SK-N-SH (cell line): ENCODE data around the gene PIP5KL1. TPM values are rescaled to one million over a fixed set of nuclear protein-coding genes. Genes with fewer than 3 reads are reported as not detected.
A peak's percentile ranks its signal among the peaks of the same experiment; 100 is the strongest.

Experiments used
- CTCF ChIA-PET: fragments of 300-600, 350-600 bp; formaldehyde crosslinking; extraction: SDS; loops from one replicate; lab custom pipeline; 2021; lab: Yijun Ruan, JAX
- POLR2A ChIA-PET: fragments of 350-600 bp; sonication (Branson Sonifier 250); formaldehyde crosslinking; extraction: SDS; loops from one replicate; lab custom pipeline; 2020; ENCODE audit warnings: antibody characterized with exemption, inconsistent platforms; lab: Yijun Ruan, JAX
- DNase-seq: peaks from one replicate; pipeline ENCODE4 v3.0.0; 2012
- H2AFZ ChIP-seq: fragments of 200-600 bp; sonication (generic); 2 replicates; pipeline ENCODE4 v1.8.1; 2016; ENCODE audit warnings: antibody characterized with exemption, mild to moderate bottlenecking, low read depth
- H3F3A ChIP-seq: fragments of 200-600 bp; sonication (generic); replicated peaks from 2 replicates; pipeline ENCODE3; 2016; ENCODE audit warnings: antibody characterized with exemption, mild to moderate bottlenecking; ENCODE audit not compliant: insufficient read depth
- H3K27ac ChIP-seq, 2 experiments: fragments of 200-500 bp in 1 of 2; fragments of 200-600 bp in 1 of 2; sonication (Bioruptor generic) in 1 of 2; sonication (generic), shearing (Covaris generic) in 1 of 2; 2 replicates each; pipeline versions ENCODE4 v1.5.1 to v1.6.1; 2014 to 2016; ENCODE audit warnings: low read depth in 2 of 2, inconsistent platforms in 1 of 2, low read length in 1 of 2, mild to moderate bottlenecking in 1 of 2, mixed read lengths in 1 of 2
- H3K27me3 ChIP-seq: fragments of 200-600 bp; sonication (generic), shearing (Covaris generic); 2 replicates; pipeline ENCODE4 v1.6.1; 2016; ENCODE audit warnings: mixed run types; ENCODE audit not compliant: insufficient read depth
- H3K36me3 ChIP-seq, 2 experiments: fragments of 200-500 bp in 1 of 2; fragments of 200-600 bp in 1 of 2; sonication (Bioruptor generic) in 1 of 2; sonication (generic) in 1 of 2; replicated peaks in 1 of 2; 2 replicates each; pipeline versions ENCODE3 to v1.5.1; 2014 to 2016; ENCODE audit warnings: low read length in 1 of 2, mild to moderate bottlenecking in 1 of 2; ENCODE audit not compliant: insufficient read depth in 2 of 2, control insufficient read depth in 1 of 2
- H3K4me1 ChIP-seq, 2 experiments: fragments of 200-500 bp in 1 of 2; fragments of 200-600 bp in 1 of 2; sonication (Bioruptor generic) in 1 of 2; sonication (generic), shearing (Covaris generic) in 1 of 2; 2 replicates each; pipeline versions ENCODE4 v1.5.1 to v1.6.1; 2014 to 2016; ENCODE audit warnings: low read depth in 1 of 2, low read length in 1 of 2, mixed run types in 1 of 2; ENCODE audit not compliant: insufficient read depth in 2 of 2, control insufficient read depth in 1 of 2
- H3K4me2 ChIP-seq: fragments of 200-600 bp; sonication (generic), shearing (Covaris generic); 2 replicates; pipeline ENCODE4 v1.6.1; 2017; ENCODE audit warnings: mixed run types
- H3K4me3 ChIP-seq, 2 experiments: fragments of 200-500 bp in 1 of 2; fragments of 200-600 bp in 1 of 2; sonication (Bioruptor generic) in 1 of 2; sonication (generic), shearing (Covaris generic) in 1 of 2; 2 replicates each; pipeline versions ENCODE4 v1.5.1 to v1.8.1; 2014 to 2016; ENCODE audit warnings: low read depth in 2 of 2, inconsistent platforms in 1 of 2, low read length in 1 of 2, mild to moderate bottlenecking in 1 of 2, mixed read lengths in 1 of 2, moderate library complexity in 1 of 2
- H3K79me2 ChIP-seq: fragments of 200-600 bp; sonication (generic); 2 replicates; pipeline ENCODE4 v1.8.1; 2017; ENCODE audit warnings: mild to moderate bottlenecking; ENCODE audit not compliant: insufficient read depth
- H3K9ac ChIP-seq: fragments of 200-600 bp; sonication (generic); 2 replicates; pipeline ENCODE4 v1.6.1; 2017; ENCODE audit warnings: mixed run types
- H3K9me2 ChIP-seq: fragments of 200-600 bp; sonication (generic); 2 replicates; pipeline ENCODE4 v1.6.1; 2017; ENCODE audit warnings: mixed run types
- H3K9me3 ChIP-seq: fragments of 200-600 bp; sonication (generic); 2 replicates; pipeline ENCODE4 v1.6.1; 2017; ENCODE audit warnings: mixed run types, mild to moderate bottlenecking, moderate library complexity
- H4K20me1 ChIP-seq: fragments of 200-600 bp; sonication (generic); 2 replicates; pipeline ENCODE4 v1.6.1; 2017; ENCODE audit warnings: mild to moderate bottlenecking, mixed run types; ENCODE audit not compliant: insufficient read depth
- FOXJ3 ChIP-seq: sonication (generic); formaldehyde crosslinking; IDR thresholded peaks from 2 replicates; pipeline ENCODE4 v1.5.1; 2020; ENCODE audit warnings: mild to moderate bottlenecking, missing genetic modification reagents
- FOXM1 ChIP-seq: IDR thresholded peaks from 2 replicates; pipeline ENCODE4 v1.4.0; 2012; ENCODE audit warnings: low read depth, mild to moderate bottlenecking
- JUND ChIP-seq: IDR thresholded peaks from 2 replicates; pipeline ENCODE4 v1.4.0; 2012
- MEF2A ChIP-seq: IDR thresholded peaks from 2 replicates; pipeline ENCODE4 v1.4.0; 2012; ENCODE audit warnings: low read depth, borderline replicate concordance
- MXI1 ChIP-seq: IDR thresholded peaks from 2 replicates; pipeline ENCODE4 v1.6.1; 2012; ENCODE audit warnings: mild to moderate bottlenecking, low read depth, low read length, improper control_type of control experiment
- NFIC ChIP-seq: IDR thresholded peaks from 2 replicates; pipeline ENCODE4 v1.4.0; 2012; ENCODE audit warnings: borderline replicate concordance
- NRF1 ChIP-seq: IDR thresholded peaks from 2 replicates; pipeline ENCODE4 v1.6.1; 2012; ENCODE audit warnings: low read depth, mild to moderate bottlenecking, low read length
- RAD21 ChIP-seq: IDR thresholded peaks from 2 replicates; pipeline ENCODE4 v1.6.1; 2012; ENCODE audit warnings: mild to moderate bottlenecking, low read length
- REST ChIP-seq: IDR thresholded peaks from 2 replicates; pipeline ENCODE4 v1.6.1; 2012; ENCODE audit warnings: mild to moderate bottlenecking, low read depth, low read length, moderate library complexity
- YY1 ChIP-seq: IDR thresholded peaks from 2 replicates; pipeline ENCODE4 v1.4.0; 2012; ENCODE audit warnings: low read depth, mild to moderate bottlenecking
- ZBTB33 ChIP-seq: IDR thresholded peaks from 2 replicates; pipeline ENCODE4 v1.4.0; 2012; ENCODE audit warnings: low read depth, borderline replicate concordance
- WGBS: methylation state at CpG from one replicate; pipeline ENCODE4 v1.1.6; 2017; ENCODE audit warnings: low lambda C conversion rate; 5-methylcytosine and 5-hydroxymethylcytosine counted together
- polyA plus RNA-seq, 3 experiments: library from polyadenylated mRNA; depleted of rRNA; stranded (reverse); fragments of >200 nt; gene quantifications; 2 replicates each; pipeline ENCODE4 v1.2.3, GENCODE V29; 2012
- TF ChIP-seq, protein P1 (sequence below): fragments of 150-350 bp; IDR thresholded peaks from 2 replicates; pipeline ENCODE4 v1.6.1; 2016; ENCODE audit warnings: mild to moderate bottlenecking, low read depth, low read length
- TF ChIP-seq, protein P2 (sequence below): IDR thresholded peaks from 2 replicates; pipeline ENCODE4; 2012

PIP5KL1 gene
- polyA plus RNA-seq, 1 of the 3 experiments (the other 2 are of a cell fraction): 4.0 TPM

DNA sequence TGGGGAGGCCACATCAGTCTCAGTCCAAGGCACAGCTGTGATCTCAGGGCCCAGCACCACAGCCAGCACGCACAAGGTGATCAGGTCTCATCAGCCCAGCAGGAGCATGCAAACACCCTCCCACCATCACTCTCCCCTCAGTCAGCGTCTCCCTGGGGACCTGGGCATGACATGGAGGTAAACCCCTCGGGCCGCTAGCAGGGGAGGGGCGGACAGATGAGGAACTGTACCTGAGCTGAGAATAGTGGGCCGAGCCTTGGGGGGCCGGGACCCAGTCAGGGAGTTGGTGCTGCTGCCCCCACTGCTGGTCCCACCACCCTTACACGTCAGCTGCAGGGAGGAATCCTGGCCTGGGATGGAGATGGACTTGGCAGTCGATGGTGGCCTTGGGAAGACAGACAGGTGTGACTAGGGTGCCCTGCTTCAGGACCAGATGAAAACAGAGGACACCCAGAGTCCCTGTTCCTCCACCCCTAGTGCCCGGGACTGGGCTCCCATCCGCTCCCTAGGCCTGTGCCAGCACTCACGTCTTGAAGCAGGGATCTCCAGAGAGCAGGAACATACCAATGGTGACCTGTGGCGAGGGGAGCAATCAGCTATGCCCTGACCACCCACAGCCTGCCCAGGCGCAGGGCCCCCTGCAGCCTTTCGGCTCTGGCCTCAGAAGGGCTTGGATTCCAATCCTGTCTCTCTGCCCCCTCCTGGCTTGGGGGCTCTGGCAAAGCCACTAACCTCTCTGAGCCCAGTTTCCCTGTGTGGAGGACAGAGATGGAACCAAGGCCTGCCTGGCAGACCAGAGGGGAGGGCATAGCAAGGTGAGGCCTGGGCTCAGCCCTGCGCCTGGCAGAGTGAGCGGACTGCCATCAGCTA, 17.5 kb upstream of the PIP5KL1 start:
- Histone ChIP-seq H2AFZ (no peak overlapping the region), H3K4me1 (peaks cover 0 to 63% of the 10 kb centered on the region in 2 experiments; a peak in 1 of 4 replicates), H3K36me3 (peaks cover 4 to 26% of the 10 kb centered on the region in 2 experiments), H3K4me3 (no peak overlapping the region), H3F3A (peaks cover 3% of the 10 kb centered on the region), H3K27ac (peak overlapping the region in 1 of 2 experiments; percentile 40; a peak in 1 of 4 replicates), H3K9ac (no peak overlapping the region), H3K4me2 (no peak overlapping the region), H3K9me3 (no peaks in the 10 kb centered on the region), H3K9me2 (no peaks in the 10 kb centered on the region), H3K79me2 (peaks cover 8% of the 10 kb centered on the region; the same call in 1 of the 2 replicates), H4K20me1 (peaks cover 16% of the 10 kb centered on the region), H3K27me3 (no peaks in the 10 kb centered on the region)
- POLR2A ChIA-PET: interaction anchor here (1.3 kb wide), 1 partner anchor 31 kb away, joined by 3 read pairs; no protein-coding TSS in a partner anchor
- CTCF ChIA-PET: interaction anchor here (0.7 to 9.9 kb wide), 8 partner anchors 7 to 170 kb away, joined by 3 to 125 read pairs (median 4); partner anchors contain the start of gene NAIF1
- no peak for DNase-seq
- WGBS: 86% methylated on average over 12 of the region's 17 CpGs
- TF ChIP-seq REST (no peak), RAD21 (no peak), NFIC (no peak), NRF1 (no peak), JUND (no peak), FOXJ3 (no peak), MXI1 (no peak)
- TF ChIP-seq, protein P1, sequence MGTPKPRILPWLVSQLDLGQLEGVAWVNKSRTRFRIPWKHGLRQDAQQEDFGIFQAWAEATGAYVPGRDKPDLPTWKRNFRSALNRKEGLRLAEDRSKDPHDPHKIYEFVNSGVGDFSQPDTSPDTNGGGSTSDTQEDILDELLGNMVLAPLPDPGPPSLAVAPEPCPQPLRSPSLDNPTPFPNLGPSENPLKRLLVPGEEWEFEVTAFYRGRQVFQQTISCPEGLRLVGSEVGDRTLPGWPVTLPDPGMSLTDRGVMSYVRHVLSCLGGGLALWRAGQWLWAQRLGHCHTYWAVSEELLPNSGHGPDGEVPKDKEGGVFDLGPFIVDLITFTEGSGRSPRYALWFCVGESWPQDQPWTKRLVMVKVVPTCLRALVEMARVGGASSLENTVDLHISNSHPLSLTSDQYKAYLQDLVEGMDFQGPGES: no peak

- Histone ChIP-seq H3K9me3 (no peaks in the 10 kb centered on the region), H3K9ac (no peak overlapping the region), H2AFZ (no peak overlapping the region), H3F3A (peaks cover 3% of the 10 kb centered on the region), H3K27me3 (no peaks in the 10 kb centered on the region), H3K4me2 (no peak overlapping the region), H3K27ac (peak overlapping the region in 1 of 2 experiments; percentile 5; a peak in 1 of 4 replicates), H3K79me2 (no peaks in the 10 kb centered on the region; the same call in 1 of the 2 replicates), H3K4me1 (peaks cover 0 to 69% of the 10 kb centered on the region in 2 experiments; a peak in 1 of 4 replicates), H3K9me2 (no peaks in the 10 kb centered on the region), H4K20me1 (peaks cover 8% of the 10 kb centered on the region; the same call in 1 of the 2 replicates), H3K4me3 (no peak overlapping the region), H3K36me3 (peaks cover 4 to 40% of the 10 kb centered on the region in 2 experiments)
- DNase-seq: no peak
- ChIA-PET POLR2A (no interaction called here), CTCF (interaction anchor here (2.0 to 10.3 kb wide), 4 partner anchors 9 to 171 kb away, joined by 6 to 219 read pairs (median 70); no protein-coding TSS in a partner anchor)
- 92% methylated on average over 2 of the region's 3 CpGs for whole genome bisulfite sequencing
- TF ChIP-seq REST (no peak), MEF2A (no peak), ZBTB33 (no peak), FOXM1 (no peak), YY1 (no peak)
- TF ChIP-seq, protein P2, sequence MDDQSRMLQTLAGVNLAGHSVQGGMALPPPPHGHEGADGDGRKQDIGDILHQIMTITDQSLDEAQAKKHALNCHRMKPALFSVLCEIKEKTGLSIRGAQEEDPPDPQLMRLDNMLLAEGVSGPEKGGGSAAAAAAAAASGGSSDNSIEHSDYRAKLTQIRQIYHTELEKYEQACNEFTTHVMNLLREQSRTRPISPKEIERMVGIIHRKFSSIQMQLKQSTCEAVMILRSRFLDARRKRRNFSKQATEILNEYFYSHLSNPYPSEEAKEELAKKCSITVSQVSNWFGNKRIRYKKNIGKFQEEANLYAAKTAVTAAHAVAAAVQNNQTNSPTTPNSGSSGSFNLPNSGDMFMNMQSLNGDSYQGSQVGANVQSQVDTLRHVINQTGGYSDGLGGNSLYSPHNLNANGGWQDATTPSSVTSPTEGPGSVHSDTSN: no peak
Measured at GRCh38 chr9:127946728-127947127, 16.2 kb upstream of the PIP5KL1 start.
